ENCODE results near the gene TERT.
A peak's percentile ranks its signal among the peaks of the same experiment; 100 is the strongest.

Gene TERT

DNA sequence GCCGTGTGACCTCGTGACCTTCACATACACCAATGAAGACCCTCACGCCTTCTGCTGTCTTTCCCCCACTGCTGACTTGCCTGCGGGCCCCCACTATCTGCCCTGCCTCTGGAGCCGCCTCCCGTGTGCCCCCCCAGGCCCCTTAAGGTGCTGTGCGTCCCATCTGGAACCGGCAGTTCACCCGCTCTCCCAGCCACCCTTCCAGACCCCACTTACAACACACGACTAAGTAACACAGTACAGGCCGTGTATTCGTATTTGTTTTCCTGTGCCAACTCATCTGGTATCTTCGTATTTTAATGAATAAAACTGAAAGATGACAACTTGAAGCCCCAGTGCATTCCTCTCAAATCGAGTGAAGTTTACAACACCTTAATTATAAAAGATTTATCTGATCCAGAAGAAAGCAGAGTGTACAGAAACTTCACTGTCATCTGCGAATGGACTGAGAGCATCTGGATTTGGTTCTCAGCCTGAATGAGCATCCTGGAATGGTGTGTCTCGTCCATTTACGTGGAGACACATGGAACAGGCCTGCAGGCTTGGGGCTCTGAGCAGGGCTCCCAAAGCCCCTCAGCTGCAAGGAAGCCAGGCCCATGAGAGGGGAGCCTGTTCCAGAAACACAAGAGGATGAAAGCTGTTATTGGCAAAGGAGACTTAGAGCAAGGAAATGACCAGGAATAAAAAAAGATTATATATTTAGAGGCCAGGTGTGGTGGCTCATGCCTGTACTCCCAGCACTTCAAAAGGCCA, 21.9 kb upstream of the TERT start:
- Histone ChIP-seq H2AFZ (ENCODE audit: low read length) (no peak overlapping the region), H3K27me3 (ENCODE audit: insufficient read depth, low read length, poor library complexity, severe bottlenecking) (no peaks in the 10 kb centered on the region), H3K36me3 (ENCODE audit: insufficient read depth, low read length) (peaks cover 44% of the 10 kb centered on the region), H3K79me2 (ENCODE audit: insufficient read depth, low read length) (peaks cover 20% of the 10 kb centered on the region), H3K9ac (ENCODE audit: low read depth, low read length, poor library complexity, severe bottlenecking) (peak overlapping the region; percentile 79), H3K9me2 (replicated peaks; ENCODE audit: low read depth, low read length) (no peaks in the 10 kb centered on the region), H3F3A (ENCODE audit: low read depth) (peaks cover 47% of the 10 kb centered on the region), H3K4me2 (ENCODE audit: low read depth, low read length, poor library complexity, severe bottlenecking) (peak overlapping the region; percentile 87), H3K4me3 (ENCODE audit: low read length, poor library complexity, severe bottlenecking) (peak overlapping the region; percentile 77), H3K9me3 (ENCODE audit: insufficient read depth, low read depth, low read length) (no peaks in the 10 kb centered on the region), H3K4me1 (ENCODE audit: insufficient read depth, low read length, poor library complexity, severe bottlenecking) (peaks cover 54% of the 10 kb centered on the region), H4K20me1 (ENCODE audit: insufficient read depth, low read length, poor library complexity, severe bottlenecking) (no peaks in the 10 kb centered on the region)
- no peak for TF ChIP-seq EZH2phosphoT487 (IDR thresholded peaks at IDR 0.05; ENCODE audit: borderline replicate concordance)

DNA sequence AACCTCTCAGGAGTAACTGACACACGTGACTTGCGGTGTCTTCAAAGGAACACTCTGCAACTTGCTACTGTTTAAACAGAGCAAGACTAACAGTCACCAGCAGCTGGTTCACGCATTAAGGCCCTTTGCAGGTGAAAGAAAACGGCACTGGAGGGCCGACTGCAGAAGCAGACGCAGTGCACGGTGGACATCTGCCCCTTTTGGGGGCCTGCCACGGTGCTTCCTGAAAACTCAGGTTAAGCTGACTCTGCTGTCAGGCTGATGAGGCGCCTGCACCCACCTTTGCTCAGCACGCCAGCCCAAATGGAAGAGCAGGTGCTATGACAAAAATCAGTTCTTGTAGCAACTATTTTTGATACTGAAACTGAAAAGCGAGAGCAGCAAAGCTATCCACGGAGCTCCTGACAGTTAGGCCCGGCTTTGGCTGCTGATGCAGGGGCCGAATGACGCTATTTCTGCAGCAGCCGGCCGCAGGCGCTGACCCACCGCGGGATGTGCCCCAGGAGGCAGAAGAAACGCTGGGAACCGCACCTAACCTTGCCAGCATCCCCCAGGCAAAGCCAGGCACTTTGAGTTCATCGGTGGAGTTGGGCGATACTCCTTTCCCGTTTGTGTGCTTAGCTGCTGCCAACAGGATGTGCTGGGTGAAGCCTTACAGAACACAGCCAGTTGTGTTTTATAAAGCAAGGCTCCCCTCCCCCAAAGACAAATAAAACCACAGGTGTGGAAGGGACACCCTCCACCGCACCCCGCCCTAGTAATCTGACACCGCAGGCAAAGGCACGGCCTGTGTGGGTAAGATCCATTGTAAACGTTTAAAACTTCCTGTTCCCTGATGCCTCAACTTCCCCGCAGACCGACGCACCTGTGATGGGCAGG, 21.1 kb upstream of the TERT start:
- H3K4me1 ChIP-seq (ENCODE audit: insufficient read depth, low read length, poor library complexity, severe bottlenecking), result peaks cover 62% of the 10 kb centered on the region
- peak overlapping the region; percentile 77 for H3K4me3 ChIP-seq (ENCODE audit: low read length, poor library complexity, severe bottlenecking)
- no peak overlapping the region for H2AFZ ChIP-seq (ENCODE audit: low read length)
- H3K27me3 ChIP-seq (ENCODE audit: insufficient read depth, low read length, poor library complexity, severe bottlenecking), result no peaks in the 10 kb centered on the region
- H3K4me2 ChIP-seq (ENCODE audit: low read depth, low read length, poor library complexity, severe bottlenecking), result peak overlapping the region; percentile 87
- no peaks in the 10 kb centered on the region for H4K20me1 ChIP-seq (ENCODE audit: insufficient read depth, low read length, poor library complexity, severe bottlenecking)
- TF ChIP-seq EZH2phosphoT487 (IDR thresholded peaks at IDR 0.05; ENCODE audit: borderline replicate concordance), result no peak
- TF ChIP-seq, protein P1, sequence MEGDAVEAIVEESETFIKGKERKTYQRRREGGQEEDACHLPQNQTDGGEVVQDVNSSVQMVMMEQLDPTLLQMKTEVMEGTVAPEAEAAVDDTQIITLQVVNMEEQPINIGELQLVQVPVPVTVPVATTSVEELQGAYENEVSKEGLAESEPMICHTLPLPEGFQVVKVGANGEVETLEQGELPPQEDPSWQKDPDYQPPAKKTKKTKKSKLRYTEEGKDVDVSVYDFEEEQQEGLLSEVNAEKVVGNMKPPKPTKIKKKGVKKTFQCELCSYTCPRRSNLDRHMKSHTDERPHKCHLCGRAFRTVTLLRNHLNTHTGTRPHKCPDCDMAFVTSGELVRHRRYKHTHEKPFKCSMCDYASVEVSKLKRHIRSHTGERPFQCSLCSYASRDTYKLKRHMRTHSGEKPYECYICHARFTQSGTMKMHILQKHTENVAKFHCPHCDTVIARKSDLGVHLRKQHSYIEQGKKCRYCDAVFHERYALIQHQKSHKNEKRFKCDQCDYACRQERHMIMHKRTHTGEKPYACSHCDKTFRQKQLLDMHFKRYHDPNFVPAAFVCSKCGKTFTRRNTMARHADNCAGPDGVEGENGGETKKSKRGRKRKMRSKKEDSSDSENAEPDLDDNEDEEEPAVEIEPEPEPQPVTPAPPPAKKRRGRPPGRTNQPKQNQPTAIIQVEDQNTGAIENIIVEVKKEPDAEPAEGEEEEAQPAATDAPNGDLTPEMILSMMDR (conservative IDR thresholded peaks at IDR 0.05; ENCODE audit: low read length), result no peak
- peaks cover 51% of the 10 kb centered on the region for H3F3A ChIP-seq (ENCODE audit: low read depth)
- no peaks in the 10 kb centered on the region for H3K9me2 ChIP-seq (replicated peaks; ENCODE audit: low read depth, low read length)
- peak overlapping the region; percentile 98 for H3K9ac ChIP-seq (ENCODE audit: low read depth, low read length, poor library complexity, severe bottlenecking)
- H3K9me3 ChIP-seq (ENCODE audit: insufficient read depth, low read depth, low read length), result peaks cover 4% of the 10 kb centered on the region; the same call in 1 of the 2 replicates
- H3K79me2 ChIP-seq (ENCODE audit: insufficient read depth, low read length), result peaks cover 20% of the 10 kb centered on the region
- peaks cover 36% of the 10 kb centered on the region for H3K36me3 ChIP-seq (ENCODE audit: insufficient read depth, low read length)

DNA sequence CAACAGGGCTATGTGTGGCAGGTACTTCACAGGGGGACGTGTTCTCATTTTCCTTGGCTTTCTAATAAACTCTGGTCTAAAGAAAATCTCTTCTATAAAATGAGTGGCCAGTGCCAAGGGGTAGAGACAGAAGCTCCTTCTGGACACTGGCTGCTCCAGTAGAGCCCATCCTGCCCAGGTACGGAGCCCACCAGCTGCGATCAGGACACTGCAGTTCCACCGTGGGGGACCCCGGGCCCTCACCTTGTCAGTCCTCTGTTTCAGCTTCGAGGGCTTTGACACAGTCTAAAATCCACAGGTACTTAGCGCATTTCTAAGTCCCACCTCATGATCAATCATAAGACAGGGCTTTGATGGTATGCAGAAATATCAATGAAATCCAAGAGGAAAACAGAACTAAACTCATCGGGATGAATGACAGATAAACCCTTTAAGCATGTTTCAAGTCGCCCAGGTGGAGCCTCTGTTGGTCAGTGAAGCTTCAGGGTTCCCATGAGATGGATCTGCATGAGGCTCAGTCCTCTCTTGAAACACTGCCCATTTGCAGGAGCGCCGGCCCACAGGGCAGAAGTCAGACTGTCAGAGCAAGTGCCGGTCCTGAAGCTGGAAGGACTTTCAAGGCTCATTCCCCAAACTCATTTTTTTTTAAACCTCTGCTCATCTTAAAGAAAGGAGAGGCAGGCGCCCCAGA, 20.3 kb upstream of the TERT start:
- Histone ChIP-seq H3F3A (ENCODE audit: low read depth) (peaks cover 51% of the 10 kb centered on the region), H3K9ac (ENCODE audit: low read depth, low read length, poor library complexity, severe bottlenecking) (peak overlapping the region; percentile 98)

More for the DNA sequence above, 20.3 kb upstream of the TERT start:
- Histone ChIP-seq H3K9me3 (ENCODE audit: insufficient read depth, low read depth, low read length) (peaks cover 12% of the 10 kb centered on the region), H3K36me3 (ENCODE audit: insufficient read depth, low read length) (peaks cover 28% of the 10 kb centered on the region), H3K4me2 (ENCODE audit: low read depth, low read length, poor library complexity, severe bottlenecking) (peak overlapping the region; percentile 87), H3K4me1 (ENCODE audit: insufficient read depth, low read length, poor library complexity, severe bottlenecking) (peaks cover 66% of the 10 kb centered on the region), H3K4me3 (ENCODE audit: low read length, poor library complexity, severe bottlenecking) (peak overlapping the region; percentile 77), H3K79me2 (ENCODE audit: insufficient read depth, low read length) (peaks cover 20% of the 10 kb centered on the region), H2AFZ (ENCODE audit: low read length) (no peak overlapping the region), H4K20me1 (ENCODE audit: insufficient read depth, low read length, poor library complexity, severe bottlenecking) (no peaks in the 10 kb centered on the region), H3K9me2 (replicated peaks; ENCODE audit: low read depth, low read length) (no peaks in the 10 kb centered on the region), H3K27me3 (ENCODE audit: insufficient read depth, low read length, poor library complexity, severe bottlenecking) (no peaks in the 10 kb centered on the region)
- TF ChIP-seq, protein P1 (conservative IDR thresholded peaks at IDR 0.05; ENCODE audit: low read length), result no peak
- TF ChIP-seq EZH2phosphoT487 (IDR thresholded peaks at IDR 0.05; ENCODE audit: borderline replicate concordance), result no peak
